Measurements from ENCODE around the gene GOT1.

The GOT1 gene

DNA sequence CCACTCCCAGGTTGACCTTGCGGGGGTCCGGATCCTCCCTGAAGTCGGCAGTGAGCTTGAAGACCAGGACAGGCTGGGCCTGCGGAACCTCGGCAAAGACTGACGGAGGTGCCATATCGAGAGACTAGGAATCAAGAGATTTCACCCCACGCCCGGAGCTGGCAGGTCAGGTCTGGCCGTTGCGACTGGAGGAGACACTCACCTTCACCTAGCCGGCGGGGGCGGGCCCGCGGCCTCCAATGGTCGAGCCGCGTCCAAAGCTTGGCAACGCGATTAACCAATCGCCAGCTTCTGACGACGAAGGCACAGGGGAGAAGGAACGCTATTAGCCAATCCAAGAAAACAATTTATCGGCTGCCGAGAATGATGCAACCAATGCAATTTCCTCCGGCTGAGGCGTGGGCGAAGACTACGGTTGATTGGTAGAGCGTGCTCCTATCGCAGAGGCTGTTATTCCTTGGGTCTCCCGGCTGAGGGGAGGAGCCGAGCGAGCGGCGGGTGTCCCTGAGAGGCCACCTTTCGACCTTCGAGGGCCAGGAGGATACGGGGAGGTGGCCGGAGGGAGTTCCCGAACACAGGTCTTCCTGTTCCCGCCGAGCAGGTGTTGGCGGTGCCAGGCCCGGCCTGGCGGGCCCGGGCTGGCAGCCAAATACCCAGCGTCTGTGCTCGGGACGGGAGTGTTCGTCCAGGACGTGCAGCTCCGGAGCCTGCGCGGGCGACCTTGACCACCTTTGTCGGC is at the start of gene GOT1:
Gene GOT1, minus strand, starts transcription at position 174 of the 739 bp plus-strand sequence. Its CDS starts 59 bp downstream, at position 115.
- peak; percentile 87 for DNase-seq

GRCh38 chr10:99470327-99470726 is 39.9 kb upstream of the GOT1 start:
- no peak for DNase-seq

DNA sequence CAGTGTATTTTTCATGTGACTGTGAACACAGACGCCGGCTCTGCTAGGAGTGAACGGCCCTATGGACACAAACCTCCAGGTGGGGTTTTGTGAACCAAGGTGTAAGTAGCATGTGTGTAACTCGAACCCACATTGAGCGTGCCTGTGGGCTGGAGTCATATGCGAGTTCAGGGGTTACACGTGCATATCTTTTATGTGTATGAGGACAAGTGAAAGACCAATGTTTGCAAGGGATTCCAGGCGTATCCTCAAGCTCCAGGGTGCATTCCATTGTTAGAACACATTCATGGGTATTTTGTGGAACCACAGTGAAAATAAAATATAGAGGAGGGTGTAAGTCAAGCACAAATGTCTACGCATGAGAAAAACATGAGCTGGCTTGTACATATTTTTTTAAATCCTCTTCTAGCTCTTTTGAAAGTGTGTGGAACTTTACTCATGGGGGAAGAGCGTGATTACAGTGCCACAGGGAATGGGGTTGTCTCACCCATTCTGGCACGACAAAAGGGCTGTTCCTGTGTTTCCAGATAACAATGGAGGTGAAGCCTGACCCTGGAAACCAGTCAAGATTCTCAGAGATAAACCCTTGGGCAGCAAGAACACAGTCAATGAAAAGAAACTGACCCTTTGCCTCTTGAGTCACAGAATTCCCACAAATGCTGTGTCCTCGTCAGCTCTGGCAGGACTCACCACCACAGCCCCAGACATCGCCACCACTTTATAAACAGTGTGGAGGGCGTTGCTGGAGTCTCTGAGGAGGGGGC is 37.0 kb upstream of the GOT1 start:
- no peak for DNase-seq

- DNase-seq = no peak
Observed at GRCh38 chr10:99466632-99467223, 36.3 kb upstream of the GOT1 start.

- DNase-seq = no peak
Observed at GRCh38 chr10:99461230-99461629, 30.8 kb upstream of the GOT1 start.

DNA sequence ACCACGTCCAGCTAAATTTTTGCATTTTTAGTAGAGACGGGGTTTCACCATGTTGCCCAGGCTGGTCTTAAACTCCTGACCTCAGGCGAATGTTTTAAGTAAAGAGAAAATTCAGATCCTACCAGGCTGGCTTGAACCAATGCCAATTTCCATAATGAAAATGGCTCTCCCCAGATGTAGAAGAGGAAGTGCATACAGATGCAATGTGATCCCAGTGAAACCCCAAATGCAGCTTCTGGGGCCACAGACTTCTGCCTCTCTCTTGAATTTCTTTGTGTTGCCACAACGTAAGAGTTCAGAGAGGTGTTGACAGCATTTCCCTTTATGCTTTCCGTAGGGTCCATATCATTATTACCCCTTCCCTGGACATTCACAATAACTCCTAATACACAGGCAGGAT is 29.6 kb upstream of the GOT1 start:
- DNase-seq = no peak

DNA sequence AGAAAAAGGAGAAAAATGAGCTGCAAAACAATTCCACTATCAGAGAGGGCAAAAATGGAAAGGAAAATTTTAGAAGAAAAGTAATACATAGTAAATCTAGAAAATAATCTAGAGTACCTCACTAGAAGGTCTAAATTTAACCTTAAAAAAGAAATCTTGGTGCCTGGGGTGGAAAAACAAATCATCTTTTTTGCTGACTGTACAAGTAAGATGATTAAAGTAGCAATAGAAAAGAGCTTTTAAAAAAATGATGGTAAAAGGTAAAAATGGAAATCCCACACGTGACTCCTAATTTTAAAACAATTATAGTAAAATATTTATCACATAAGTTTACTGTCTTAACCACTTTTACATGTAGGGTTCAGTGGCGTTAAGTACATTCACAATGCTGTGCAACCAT is 28.8 kb upstream of the GOT1 start:
- no peak for DNase-seq

DNA sequence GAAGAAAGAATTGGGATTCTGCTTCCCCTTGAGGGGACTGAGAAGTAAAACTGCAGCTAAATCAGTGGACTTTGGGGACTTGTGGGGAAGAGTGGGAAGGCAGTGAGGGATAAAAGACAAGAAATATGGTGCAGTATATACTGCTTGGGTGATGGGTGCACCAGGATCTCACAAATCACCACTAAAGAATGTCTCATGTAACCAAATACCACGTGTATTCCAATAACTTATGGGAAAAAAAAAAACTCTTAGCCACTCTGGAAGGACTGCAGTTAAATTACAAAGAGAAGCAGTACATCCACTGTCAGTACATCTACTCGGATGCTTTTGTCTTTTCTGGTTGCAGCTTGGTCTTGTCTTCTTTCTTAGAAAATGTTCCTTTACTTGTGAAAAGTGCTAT is 27.4 kb upstream of the GOT1 start:
- DNase-seq = no peak

DNA sequence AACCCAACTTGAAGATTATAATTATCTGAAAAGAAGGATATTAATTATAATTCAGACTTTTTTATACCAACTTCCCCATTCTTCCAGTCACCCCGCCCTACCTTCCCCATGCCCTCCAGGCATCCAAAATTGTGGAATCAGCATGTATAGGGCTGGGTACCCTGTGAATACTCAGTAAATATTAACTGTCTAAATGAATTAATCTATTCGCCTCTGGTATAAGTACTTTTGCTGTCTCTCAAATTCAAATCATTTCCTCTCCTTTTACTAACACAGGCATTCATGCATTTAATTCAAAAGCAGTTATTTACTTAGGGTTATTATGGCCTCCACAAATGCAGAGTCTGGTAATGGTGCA is 26.5 kb upstream of the GOT1 start:
- no peak for DNase-seq

GRCh38 chr10:99456207-99456930 is 25.9 kb upstream of the GOT1 start:
- DNase-seq = no peak

DNA sequence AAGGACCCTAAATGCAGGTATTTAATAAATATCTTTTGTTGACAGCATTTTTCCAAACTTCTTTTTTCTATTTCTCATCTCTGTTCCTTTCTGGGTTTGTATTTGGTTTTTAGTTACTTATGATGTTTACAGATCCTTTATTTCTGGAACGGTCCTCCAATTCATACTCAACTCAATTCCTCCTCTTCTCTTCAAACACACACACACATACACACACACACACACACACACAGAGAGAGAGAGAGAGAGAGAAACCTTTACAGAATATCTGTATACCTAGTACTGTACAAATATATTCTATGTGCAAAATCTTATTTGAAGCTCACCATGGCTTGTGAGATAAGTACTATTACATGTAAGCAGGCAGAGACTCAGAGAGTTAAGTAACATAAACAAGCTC is 21.6 kb upstream of the GOT1 start:
- DNase-seq = no peak

GRCh38 chr10:99451499-99451788 is 21.0 kb upstream of the GOT1 start:
- DNase-seq = no peak

DNA sequence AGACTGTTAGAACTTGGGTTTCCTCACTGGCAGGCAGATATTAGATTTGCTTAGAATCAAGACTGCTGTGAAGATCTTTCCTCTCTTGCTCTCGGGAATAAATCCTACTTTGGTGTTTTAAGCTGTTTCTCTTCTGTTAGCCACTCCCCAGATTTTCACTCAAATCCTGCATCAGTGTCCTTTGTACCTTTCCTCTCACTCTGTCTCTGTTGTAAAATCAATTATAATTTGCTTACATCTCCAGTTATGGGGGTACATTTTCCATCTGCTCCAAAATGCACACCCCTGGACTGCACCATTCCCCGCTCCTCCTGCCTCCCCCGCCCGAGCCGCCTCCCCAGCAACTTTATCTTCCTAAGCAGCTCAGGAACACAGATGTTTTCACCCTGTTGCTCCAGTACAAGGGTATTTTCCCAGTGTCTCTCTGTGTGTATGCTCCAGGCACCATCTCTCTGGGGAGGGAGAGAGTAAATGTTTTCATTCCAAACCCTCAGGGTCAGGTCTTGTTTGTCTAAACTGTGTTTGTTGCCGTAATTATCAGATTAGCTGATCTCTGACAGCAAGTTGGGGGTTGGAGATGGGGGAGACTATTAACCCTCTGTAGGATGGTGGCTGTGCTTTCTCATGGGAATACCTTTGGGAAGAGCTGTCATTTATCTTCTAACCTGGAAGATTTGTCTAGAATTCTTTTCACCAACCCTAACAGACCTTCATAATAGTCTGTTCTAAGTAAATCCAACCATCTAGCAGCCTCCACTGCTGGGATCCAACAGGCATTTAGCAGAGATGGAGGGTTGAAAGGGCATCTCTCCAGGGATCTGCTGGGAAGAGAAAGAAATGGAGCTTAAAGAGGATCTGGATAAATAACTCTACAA is 20.4 kb upstream of the GOT1 start:
- DNase-seq = no peak

DNA sequence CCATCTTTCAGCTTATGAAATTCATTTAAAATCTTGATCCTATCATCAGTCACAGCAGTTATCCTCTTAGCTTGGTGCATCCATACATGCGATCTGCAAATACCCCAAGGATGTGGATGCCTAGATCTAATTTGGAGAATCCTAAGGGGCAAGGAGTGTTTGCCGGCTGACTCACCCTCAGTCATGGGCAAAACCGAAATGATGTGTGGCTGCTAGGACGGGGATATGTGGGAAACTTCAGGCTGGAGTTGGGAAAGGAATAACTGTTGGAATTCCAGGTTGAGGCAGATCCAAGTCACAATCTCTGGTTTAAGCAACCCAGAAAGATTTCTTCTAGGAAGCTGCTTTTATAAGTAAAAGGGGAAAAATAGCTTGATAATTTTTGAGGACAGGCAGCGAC is 19.7 kb upstream of the GOT1 start:
- no peak for DNase-seq

DNA sequence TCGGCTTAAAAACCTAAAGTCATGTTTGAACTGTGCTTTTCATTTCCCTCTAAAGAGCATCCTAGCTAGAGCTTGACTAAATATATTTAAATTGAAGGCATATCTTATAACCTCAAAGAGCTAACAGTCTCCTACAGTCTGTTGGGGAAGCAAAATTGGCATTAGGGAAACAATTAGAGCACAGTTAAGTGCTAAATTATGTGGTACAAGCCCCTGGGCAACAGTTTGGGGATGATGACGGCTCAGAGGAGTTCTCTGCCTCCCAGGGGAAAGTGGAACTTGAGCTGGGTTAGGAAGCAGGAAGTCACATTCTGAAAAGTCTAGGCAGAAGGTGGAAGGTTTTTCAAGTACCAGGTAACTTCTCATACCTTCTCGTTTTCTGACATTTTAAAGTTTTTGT is 18.6 kb upstream of the GOT1 start:
- no peak for DNase-seq

DNA sequence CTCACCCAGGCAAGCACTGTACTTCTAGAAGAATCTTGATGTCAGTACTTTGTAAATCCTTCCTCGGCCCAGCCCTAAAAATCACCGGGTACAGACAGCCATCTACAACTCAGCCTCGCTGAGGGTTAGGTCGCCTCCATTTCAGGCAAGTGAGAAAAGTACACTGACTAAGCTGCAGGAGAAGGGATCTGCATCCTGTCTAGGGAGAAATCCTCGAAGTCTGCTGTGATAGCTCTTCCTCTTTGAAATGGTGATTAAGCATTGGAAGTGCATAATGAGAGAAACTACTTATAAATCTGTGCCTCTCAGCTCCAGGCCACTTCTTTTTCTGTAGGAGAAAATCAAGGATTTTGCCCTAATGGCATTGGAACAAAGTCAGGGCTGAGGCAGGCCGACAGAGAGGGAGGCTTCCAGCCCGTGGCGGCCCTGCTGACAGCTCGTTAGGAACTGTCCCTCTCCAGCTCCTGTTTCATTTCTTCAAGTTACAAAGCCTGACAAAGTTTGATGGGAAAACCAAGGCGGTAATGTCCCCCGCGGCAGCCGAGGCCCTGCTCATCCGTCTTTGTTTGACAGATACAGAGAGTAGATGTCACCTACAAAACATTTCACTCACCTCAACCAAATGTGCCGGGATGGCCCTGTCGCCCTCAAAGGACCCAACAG is 14.1 kb upstream of the GOT1 start:
- DNase-seq = no peak

GRCh38 chr10:99443500-99443899 is 13.1 kb upstream of the GOT1 start:
- DNase-seq = no peak

- DNase-seq = no peak
Observed at GRCh38 chr10:99442394-99442793, 12.0 kb upstream of the GOT1 start.

- no peak for DNase-seq
Observed at GRCh38 chr10:99438890-99439289, 8.5 kb upstream of the GOT1 start.

GRCh38 chr10:99435986-99436638 is 5.7 kb upstream of the GOT1 start:
- peak; percentile 8 for DNase-seq

- no peak for DNase-seq
Observed at GRCh38 chr10:99433378-99434020, 3.1 kb upstream of the GOT1 start.
